Activated CD8-positive, alpha-beta memory T cell treated with anti-CD3 and anti-CD28 coated beads, Interleukin-2, amount 10 ng/mL, durations not matched to agents 7 days and 5 days (primary cell): ENCODE measurements around the gene DLGAP1. TPM values are rescaled to one million over a fixed set of nuclear protein-coding genes. Genes with fewer than 3 reads are reported as not detected.

Experiments
- ATAC-seq: fragments of 150-1000 bp; cut with Tn5 transposase; one replicate; pipeline ENCODE4 v1.10.0; 2021; ENCODE audit warnings: moderate library complexity
- CTCF ChIA-PET: fragments of 350-600 bp; sonication (Branson Sonifier 250); formaldehyde crosslinking; loops from one replicate; lab custom pipeline; 2021; ENCODE audit warnings: antibody characterized with exemption; lab: Charles Lee
- DNase-seq: peaks from one replicate; pipeline ENCODE4 v3.0.0-alpha.2; 2020
- H3K27ac Mint-ChIP-seq: one replicate; pipeline ENCODE4 v1.8.0; 2021; ENCODE audit warnings: mild to moderate bottlenecking, mixed read lengths
- H3K27me3 Mint-ChIP-seq: one replicate; pipeline ENCODE4 v1.8.0; 2021; ENCODE audit warnings: mixed read lengths
- H3K36me3 Mint-ChIP-seq: one replicate; pipeline ENCODE4 v1.8.0; 2021; ENCODE audit warnings: mild to moderate bottlenecking, mixed read lengths
- H3K4me1 Mint-ChIP-seq: one replicate; pipeline ENCODE4 v1.8.0; 2021; ENCODE audit warnings: mixed read lengths
- H3K4me3 Mint-ChIP-seq: one replicate; pipeline ENCODE4 v1.8.0; 2021; ENCODE audit warnings: mild to moderate bottlenecking, moderate library complexity, mixed read lengths
- H3K9me3 Mint-ChIP-seq: one replicate; pipeline ENCODE4 v1.8.0; 2022; ENCODE audit warnings: low read depth, mixed read lengths
- total RNA-seq, 2 experiments: library from RNA; stranded (reverse); gene quantifications; one replicate each; pipeline ENCODE4 v1.2.3, GENCODE V29; 2021

DLGAP1 gene
- total RNA-seq, 2 experiments from 2014 or later: not detected

DNA sequence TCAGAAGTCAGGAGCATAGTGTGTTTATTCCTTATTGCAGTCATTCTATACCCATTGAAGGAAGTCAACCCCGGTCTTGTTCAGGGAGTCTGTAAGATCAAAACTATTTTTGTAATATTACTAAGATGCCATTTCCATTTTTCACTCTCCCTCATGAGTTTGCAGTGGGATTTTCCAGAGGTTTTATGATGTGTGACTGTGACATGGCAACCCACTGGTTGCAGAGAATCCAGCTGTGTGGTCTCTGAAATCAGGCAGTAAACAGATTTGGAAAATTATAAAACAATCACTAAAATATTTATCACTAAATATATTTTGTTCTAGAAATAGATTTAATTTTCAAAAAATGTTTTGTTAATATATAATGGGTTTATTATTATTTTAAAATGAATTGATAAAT lies 38.1 kb downstream of the DLGAP1 start:
- H3K9me3 Mint-ChIP-seq: peaks cover 5% of the 10 kb centered on the region
- CTCF ChIA-PET: no interaction called here
- no peak overlapping the region for H3K4me3 Mint-ChIP-seq
- no peaks in the 10 kb centered on the region for H3K36me3 Mint-ChIP-seq
- DNase-seq (no peak), ATAC-seq (no peak)
- no peaks in the 10 kb centered on the region for H3K4me1 Mint-ChIP-seq
- no peaks in the 10 kb centered on the region for H3K27me3 Mint-ChIP-seq
- H3K27ac Mint-ChIP-seq: no peak overlapping the region

DNA sequence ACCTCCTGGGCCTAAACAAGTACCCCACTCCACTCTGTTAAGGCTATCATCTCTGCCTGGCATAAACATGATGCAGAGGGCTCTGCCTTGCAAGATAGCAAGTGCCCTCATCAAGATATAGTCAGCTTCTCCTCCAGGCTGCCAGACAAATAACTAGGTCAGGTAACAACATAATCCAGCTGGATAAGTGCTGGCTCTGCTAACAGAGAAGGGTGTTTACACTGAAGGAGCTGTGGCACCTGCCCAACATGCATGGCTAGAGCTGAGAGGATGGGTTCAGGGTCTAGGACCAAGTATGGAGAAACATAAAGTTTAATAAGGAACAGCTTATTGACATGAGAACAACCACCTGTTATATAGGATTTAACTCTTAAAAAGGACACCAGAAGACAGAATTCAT lies 42.8 kb downstream of the DLGAP1 start:
- no peak for DNase-seq
- H3K27me3 Mint-ChIP-seq: no peaks in the 10 kb centered on the region
- CTCF ChIA-PET: no interaction called here
- H3K4me3 Mint-ChIP-seq: no peak overlapping the region
- no peaks in the 10 kb centered on the region for H3K36me3 Mint-ChIP-seq
- no peak overlapping the region for H3K27ac Mint-ChIP-seq
- no peak for ATAC-seq
- peaks cover 5% of the 10 kb centered on the region for H3K9me3 Mint-ChIP-seq
- H3K4me1 Mint-ChIP-seq: no peaks in the 10 kb centered on the region

DNA sequence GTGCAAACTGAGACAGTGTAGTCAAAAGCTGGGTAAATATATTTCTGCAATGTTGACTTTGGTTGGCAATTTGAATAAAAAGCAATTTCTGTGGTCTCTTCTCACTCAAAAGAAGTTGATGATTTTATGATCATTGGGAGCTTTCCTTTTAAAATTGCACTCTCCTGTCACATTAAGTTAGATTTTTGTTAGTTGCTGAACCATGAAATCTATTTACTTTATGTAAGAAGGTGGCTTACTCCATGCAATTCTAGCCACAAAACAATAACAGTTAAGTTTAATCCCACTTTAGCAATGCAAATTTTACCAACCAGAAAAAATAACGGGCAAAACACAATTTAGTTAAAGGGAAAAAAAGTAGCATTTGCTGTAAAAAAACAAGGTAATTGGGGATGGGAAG lies 48.3 kb downstream of the DLGAP1 start:
- H3K9me3 Mint-ChIP-seq: peaks cover 5% of the 10 kb centered on the region
- DNase-seq: no peak
- CTCF ChIA-PET: no interaction called here
- no peak overlapping the region for H3K4me3 Mint-ChIP-seq
- no peaks in the 10 kb centered on the region for H3K36me3 Mint-ChIP-seq
- no peaks in the 10 kb centered on the region for H3K4me1 Mint-ChIP-seq
- no peak overlapping the region for H3K27ac Mint-ChIP-seq
- no peaks in the 10 kb centered on the region for H3K27me3 Mint-ChIP-seq
- no peak for ATAC-seq

DNA sequence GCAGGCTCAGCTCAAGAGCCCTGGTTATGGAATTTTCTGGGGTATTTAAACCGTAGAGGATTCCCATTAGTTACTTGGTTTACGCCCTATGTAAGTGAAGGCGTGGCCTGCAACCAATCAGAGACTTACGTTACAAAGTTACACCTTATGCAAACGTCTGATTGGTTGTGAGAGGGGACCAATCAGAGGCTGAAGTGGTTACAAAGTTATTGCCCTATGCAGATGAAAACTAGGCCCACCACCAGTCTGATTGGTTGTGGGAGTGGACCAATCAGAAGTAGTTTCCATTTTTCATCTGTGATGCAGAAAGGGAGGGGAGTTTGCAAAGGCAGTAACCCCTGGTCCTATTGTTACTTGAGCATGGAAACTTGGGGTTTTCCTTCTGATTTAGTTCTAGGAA lies 49.1 kb downstream of the DLGAP1 start:
- CTCF ChIA-PET: no interaction called here
- Mint-ChIP-seq H3K27me3 (no peaks in the 10 kb centered on the region), H3K36me3 (no peaks in the 10 kb centered on the region), H3K27ac (no peak overlapping the region), H3K4me1 (no peaks in the 10 kb centered on the region), H3K4me3 (no peak overlapping the region), H3K9me3 (peaks cover 3% of the 10 kb centered on the region)
- DNase-seq: no peak
- no peak for ATAC-seq

DNA sequence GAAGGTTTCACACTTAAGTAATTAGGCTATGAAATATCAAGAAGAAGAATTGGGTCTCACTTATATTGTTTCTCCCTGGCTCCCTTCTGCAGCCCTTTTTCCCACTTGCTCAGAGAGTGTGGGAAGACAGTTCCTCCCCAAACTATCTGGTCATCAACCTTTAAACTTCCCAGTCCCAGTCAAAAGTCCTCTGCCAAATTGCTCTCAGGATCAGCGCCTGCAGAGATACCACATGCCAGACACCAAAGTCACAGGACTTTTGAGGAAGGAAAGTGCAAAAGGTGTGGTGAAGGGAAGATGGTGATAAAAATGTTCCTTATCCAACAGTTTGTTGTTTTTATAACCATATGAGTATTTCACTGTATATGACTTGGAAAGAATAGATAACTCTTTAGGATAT lies 51.3 kb downstream of the DLGAP1 start:
- no peaks in the 10 kb centered on the region for H3K36me3 Mint-ChIP-seq
- no peak for DNase-seq
- no peaks in the 10 kb centered on the region for H3K27me3 Mint-ChIP-seq
- H3K27ac Mint-ChIP-seq: no peak overlapping the region
- no peaks in the 10 kb centered on the region for H3K4me1 Mint-ChIP-seq
- no peak overlapping the region for H3K4me3 Mint-ChIP-seq
- CTCF ChIA-PET: no interaction called here
- peaks cover 3% of the 10 kb centered on the region for H3K9me3 Mint-ChIP-seq
- no peak for ATAC-seq

GRCh38 chr18:4400911-4401310 lies 54.2 kb downstream of the DLGAP1 start:
- no peak overlapping the region for H3K4me3 Mint-ChIP-seq
- ATAC-seq: no peak
- H3K36me3 Mint-ChIP-seq: no peaks in the 10 kb centered on the region
- no peaks in the 10 kb centered on the region for H3K27me3 Mint-ChIP-seq
- CTCF ChIA-PET: no interaction called here
- no peaks in the 10 kb centered on the region for H3K9me3 Mint-ChIP-seq
- H3K4me1 Mint-ChIP-seq: no peaks in the 10 kb centered on the region
- DNase-seq: no peak
- H3K27ac Mint-ChIP-seq: no peak overlapping the region

DNA sequence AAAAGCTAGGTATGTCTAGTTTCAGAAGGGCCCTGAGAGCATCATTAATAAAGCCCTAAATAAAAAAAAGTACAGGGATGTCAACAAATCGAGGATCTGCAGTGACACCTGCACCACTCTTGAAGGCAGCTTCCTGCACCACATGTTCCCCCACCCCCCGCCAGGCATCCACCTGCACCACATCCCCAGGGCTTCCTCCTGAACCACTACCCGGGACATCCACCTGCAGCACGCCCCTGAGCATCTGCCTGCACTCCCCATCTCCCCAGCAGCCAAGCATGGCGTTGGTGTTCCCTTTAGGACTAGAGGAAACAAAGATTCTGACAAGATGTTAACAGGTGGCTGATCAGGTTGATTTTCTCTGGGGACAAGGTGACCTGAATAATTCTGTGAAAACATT lies 55.2 kb downstream of the DLGAP1 start:
- no peaks in the 10 kb centered on the region for H3K27me3 Mint-ChIP-seq
- no peak overlapping the region for H3K4me3 Mint-ChIP-seq
- no peak overlapping the region for H3K27ac Mint-ChIP-seq
- no peaks in the 10 kb centered on the region for H3K4me1 Mint-ChIP-seq
- no peaks in the 10 kb centered on the region for H3K9me3 Mint-ChIP-seq
- DNase-seq (no peak), ATAC-seq (no peak)
- H3K36me3 Mint-ChIP-seq: no peaks in the 10 kb centered on the region
- CTCF ChIA-PET: no interaction called here

DNA sequence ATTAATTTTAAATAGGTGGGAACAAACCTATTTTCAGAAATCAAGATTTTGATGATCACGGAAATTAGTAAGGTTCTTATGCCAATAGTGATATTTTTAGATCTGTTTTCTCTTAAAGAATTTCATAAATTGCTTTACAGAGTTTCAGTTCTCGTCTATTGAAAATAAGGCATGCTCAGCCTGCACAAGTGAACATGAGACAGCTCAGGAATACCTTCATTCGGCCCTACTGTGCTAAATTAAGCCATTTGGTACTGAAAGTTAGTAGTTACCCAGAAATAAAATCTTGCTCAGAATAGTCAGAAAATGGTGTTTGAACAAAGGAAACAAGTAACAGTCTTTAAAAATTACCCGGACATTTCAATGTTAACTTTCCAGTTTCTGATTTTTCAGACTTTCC lies 60.4 kb downstream of the DLGAP1 start:
- Mint-ChIP-seq H3K36me3 (no peaks in the 10 kb centered on the region), H3K27ac (no peak overlapping the region), H3K27me3 (no peaks in the 10 kb centered on the region), H3K4me3 (no peak overlapping the region), H3K4me1 (no peaks in the 10 kb centered on the region), H3K9me3 (peaks cover 5% of the 10 kb centered on the region)
- ATAC-seq (no peak), DNase-seq (no peak)
- CTCF ChIA-PET: no interaction called here

DNA sequence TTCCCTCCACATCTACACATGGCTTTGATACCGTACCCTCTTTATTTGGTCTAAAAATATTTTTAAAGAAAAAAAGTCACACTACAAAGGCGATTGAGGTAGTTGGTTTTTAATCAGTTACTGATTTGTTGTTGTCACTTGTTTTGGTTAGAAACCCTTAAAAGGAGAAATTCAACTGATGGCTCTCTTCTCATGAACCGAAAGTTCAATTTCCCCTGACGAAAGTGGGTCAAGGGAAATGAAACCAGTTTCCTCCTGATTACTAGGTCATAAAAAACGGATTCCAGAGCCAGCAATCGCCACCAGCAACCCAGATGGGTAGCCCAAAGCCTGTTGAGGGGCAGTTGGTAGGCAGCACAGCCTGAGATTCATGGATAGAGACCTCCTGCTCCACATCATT lies 63.2 kb downstream of the DLGAP1 start:
- Mint-ChIP-seq H3K27ac (no peak overlapping the region), H3K27me3 (no peaks in the 10 kb centered on the region), H3K36me3 (no peaks in the 10 kb centered on the region), H3K4me3 (no peak overlapping the region), H3K9me3 (peaks cover 11% of the 10 kb centered on the region), H3K4me1 (no peaks in the 10 kb centered on the region)
- no peak for DNase-seq
- CTCF ChIA-PET: no interaction called here
- no peak for ATAC-seq

DNA sequence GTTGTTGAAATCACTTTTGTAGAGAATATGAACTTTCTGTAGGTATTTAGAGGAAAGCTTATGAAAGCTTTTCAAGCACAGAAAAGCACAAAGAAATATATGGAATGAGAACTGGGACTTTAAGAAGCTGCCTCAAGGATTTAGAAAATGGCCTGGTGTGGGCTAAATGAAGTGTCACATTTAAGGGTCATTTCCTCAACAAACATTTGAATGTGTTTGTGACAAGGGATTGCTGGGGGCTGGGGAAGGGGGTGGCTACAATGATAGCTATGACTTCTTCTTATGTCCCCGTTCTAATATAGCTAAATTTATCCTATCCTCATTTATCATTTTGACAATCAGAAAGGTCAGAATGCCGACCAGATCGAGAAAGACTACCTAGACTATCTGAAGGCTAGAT lies 69.2 kb downstream of the DLGAP1 start:
- ATAC-seq: no peak
- Mint-ChIP-seq H3K36me3 (no peaks in the 10 kb centered on the region), H3K4me1 (no peaks in the 10 kb centered on the region), H3K4me3 (no peak overlapping the region), H3K9me3 (peaks cover 12% of the 10 kb centered on the region), H3K27ac (no peak overlapping the region), H3K27me3 (no peaks in the 10 kb centered on the region)
- CTCF ChIA-PET: no interaction called here
- DNase-seq: no peak

DNA sequence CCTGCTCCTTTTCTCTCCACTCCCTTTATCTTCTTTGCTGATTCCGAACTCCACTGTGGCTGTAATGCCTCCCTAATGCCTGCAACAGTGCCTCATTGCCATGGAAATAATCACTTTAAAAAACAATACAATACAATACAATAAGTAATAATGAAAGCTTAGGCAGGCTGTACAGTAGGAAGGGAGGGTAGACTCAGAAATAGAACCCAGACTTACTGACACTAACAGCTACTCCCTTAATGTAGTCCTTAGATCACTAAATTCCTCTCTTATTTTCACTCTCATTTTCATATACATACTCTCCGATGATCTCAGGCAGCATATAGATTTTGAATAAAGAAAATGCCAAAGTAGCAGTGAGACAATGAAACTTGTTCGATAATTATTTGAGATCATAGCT lies 70.2 kb downstream of the DLGAP1 start:
- Mint-ChIP-seq H3K36me3 (no peaks in the 10 kb centered on the region), H3K4me1 (no peaks in the 10 kb centered on the region), H3K4me3 (no peak overlapping the region), H3K27ac (no peak overlapping the region), H3K27me3 (no peaks in the 10 kb centered on the region), H3K9me3 (peaks cover 13% of the 10 kb centered on the region)
- ATAC-seq (no peak), DNase-seq (no peak)
- CTCF ChIA-PET: no interaction called here

DNA sequence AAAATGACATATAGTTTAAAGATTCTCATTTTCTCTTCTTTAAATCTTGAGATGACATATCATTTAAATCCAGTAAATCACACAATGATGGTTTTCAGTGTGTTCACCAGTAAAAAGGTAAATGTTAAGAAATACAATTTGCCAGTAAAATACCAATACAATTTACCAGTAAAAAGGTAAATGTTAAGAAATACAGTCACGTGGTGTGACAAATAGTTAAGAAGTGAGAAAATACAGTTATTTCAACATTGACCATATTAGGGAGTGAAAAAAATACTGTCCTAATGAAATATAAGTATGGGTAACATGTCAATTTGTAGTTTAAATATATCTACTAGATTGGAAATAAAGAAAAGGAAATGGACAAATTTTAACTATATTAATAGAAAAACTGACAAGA lies 80.5 kb downstream of the DLGAP1 start:
- no peak overlapping the region for H3K4me3 Mint-ChIP-seq
- CTCF ChIA-PET: no interaction called here
- DNase-seq (no peak), ATAC-seq (no peak)
- H3K27ac Mint-ChIP-seq: no peak overlapping the region
- no peaks in the 10 kb centered on the region for H3K4me1 Mint-ChIP-seq
- no peaks in the 10 kb centered on the region for H3K27me3 Mint-ChIP-seq
- peaks cover 9% of the 10 kb centered on the region for H3K9me3 Mint-ChIP-seq
- H3K36me3 Mint-ChIP-seq: no peaks in the 10 kb centered on the region

DNA sequence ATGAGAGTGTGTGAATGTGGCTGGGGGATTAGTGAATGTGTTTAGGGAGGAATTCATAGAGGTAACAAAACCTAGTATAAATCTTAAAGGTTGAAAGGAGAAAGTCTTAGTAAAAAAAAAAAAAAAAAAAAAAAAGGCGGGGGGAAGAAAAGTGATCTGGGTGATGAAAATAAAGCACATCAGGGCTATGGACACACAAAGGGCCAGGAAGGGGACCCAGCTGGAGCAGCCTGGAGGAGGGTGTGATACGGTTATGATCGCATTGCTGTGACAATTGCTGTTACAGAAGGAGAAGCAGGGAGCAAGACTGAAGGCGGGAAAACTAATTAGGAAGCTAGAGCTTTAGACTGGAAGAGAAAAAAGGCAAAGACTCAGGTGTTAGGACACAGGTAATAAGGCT lies 85.4 kb downstream of the DLGAP1 start:
- no peaks in the 10 kb centered on the region for H3K36me3 Mint-ChIP-seq
- CTCF ChIA-PET: no interaction called here

GRCh38 chr18:4360221-4360715 lies 94.8 kb downstream of the DLGAP1 start:
- H3K27me3 Mint-ChIP-seq: no peaks in the 10 kb centered on the region
- no peaks in the 10 kb centered on the region for H3K4me1 Mint-ChIP-seq
- no peaks in the 10 kb centered on the region for H3K36me3 Mint-ChIP-seq
- no peak overlapping the region for H3K27ac Mint-ChIP-seq
- DNase-seq: no peak
- no peak overlapping the region for H3K4me3 Mint-ChIP-seq
- CTCF ChIA-PET: no interaction called here
- H3K9me3 Mint-ChIP-seq: peaks cover 20% of the 10 kb centered on the region
- no peak for ATAC-seq

More for the DNA sequence above, 85.4 kb downstream of the DLGAP1 start:
- Mint-ChIP-seq H3K4me3 (no peak overlapping the region), H3K9me3 (peaks cover 4% of the 10 kb centered on the region), H3K4me1 (no peaks in the 10 kb centered on the region), H3K27me3 (no peaks in the 10 kb centered on the region), H3K27ac (no peak overlapping the region)
- DNase-seq (no peak), ATAC-seq (no peak)

GRCh38 chr18:4358618-4359017 lies 96.5 kb downstream of the DLGAP1 start:
- no peak for ATAC-seq
- DNase-seq: no peak
- CTCF ChIA-PET: no interaction called here
- no peaks in the 10 kb centered on the region for H3K4me1 Mint-ChIP-seq
- peaks cover 24% of the 10 kb centered on the region for H3K9me3 Mint-ChIP-seq
- H3K27ac Mint-ChIP-seq: no peak overlapping the region
- no peaks in the 10 kb centered on the region for H3K36me3 Mint-ChIP-seq
- no peak overlapping the region for H3K4me3 Mint-ChIP-seq
- no peaks in the 10 kb centered on the region for H3K27me3 Mint-ChIP-seq
